HUES48 (cell line): ENCODE results near the gene TULP1.

Experiments
- H3K27ac ChIP-seq: one replicate; pipeline ENCODE4 v1.7.0; 2013; ENCODE audit warnings: low read depth, low read length, inconsistent platforms
- H3K27me3 ChIP-seq: 2 replicates; pipeline ENCODE4 v1.6.1; 2013; ENCODE audit warnings: mild to moderate bottlenecking, low read length; ENCODE audit not compliant: control insufficient read depth, insufficient read depth
- H3K36me3 ChIP-seq: 2 replicates; pipeline ENCODE4 v1.6.1; 2013; ENCODE audit warnings: low read length; ENCODE audit not compliant: control insufficient read depth, insufficient read depth
- H3K4me1 ChIP-seq: 2 replicates; pipeline ENCODE4 v1.6.1; 2013; ENCODE audit warnings: mild to moderate bottlenecking, low read length; ENCODE audit not compliant: control insufficient read depth, insufficient read depth
- H3K4me3 ChIP-seq: 2 replicates; pipeline ENCODE4 v1.5.1; 2013; ENCODE audit warnings: mild to moderate bottlenecking, low read depth, low read length
- H3K9ac ChIP-seq: 2 replicates; pipeline ENCODE4 v1.6.1; 2013; ENCODE audit warnings: mild to moderate bottlenecking, low read depth, low read length, moderate library complexity
- H3K9me3 ChIP-seq: 2 replicates; pipeline ENCODE4 v1.6.1; 2013; ENCODE audit warnings: low read length; ENCODE audit not compliant: control insufficient read depth, insufficient read depth

The TULP1 gene

DNA sequence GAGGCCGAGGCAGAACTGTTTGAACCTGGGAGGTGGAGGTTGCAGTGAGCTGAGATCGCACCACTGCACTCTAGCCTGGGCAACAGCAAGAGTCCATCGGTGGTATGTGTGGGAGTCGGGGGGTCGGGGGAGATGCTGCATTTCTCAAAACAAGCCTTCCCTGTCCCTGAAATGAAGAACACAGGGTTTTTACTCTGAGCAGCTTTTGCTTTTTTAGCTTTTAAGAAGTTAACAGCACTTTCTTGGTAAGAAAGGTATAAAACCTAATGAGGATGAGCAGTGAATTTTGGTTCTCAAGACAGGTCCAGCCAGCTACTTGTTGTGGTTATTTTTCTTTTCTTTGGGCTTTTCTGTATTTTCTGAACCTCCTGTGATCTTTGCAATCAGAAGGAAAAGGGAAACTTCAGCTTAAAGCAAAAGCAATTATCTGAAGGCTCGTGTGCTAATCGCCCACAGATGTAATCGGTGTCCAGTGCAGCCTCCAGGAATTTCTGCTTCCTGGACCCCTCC lies 40.8 kb downstream of the TULP1 start:
- Histone ChIP-seq H3K36me3 (peaks cover 61% of the 10 kb centered on the region), H3K9ac (no peak overlapping the region), H3K27me3 (no peaks in the 10 kb centered on the region), H3K27ac (peak overlapping the region; percentile 52), H3K4me1 (peaks cover 19% of the 10 kb centered on the region), H3K4me3 (0 out of 2 replicates have a peak overlapping the region, but pooled peaks have one; percentile 7), H3K9me3 (no peaks in the 10 kb centered on the region)

DNA sequence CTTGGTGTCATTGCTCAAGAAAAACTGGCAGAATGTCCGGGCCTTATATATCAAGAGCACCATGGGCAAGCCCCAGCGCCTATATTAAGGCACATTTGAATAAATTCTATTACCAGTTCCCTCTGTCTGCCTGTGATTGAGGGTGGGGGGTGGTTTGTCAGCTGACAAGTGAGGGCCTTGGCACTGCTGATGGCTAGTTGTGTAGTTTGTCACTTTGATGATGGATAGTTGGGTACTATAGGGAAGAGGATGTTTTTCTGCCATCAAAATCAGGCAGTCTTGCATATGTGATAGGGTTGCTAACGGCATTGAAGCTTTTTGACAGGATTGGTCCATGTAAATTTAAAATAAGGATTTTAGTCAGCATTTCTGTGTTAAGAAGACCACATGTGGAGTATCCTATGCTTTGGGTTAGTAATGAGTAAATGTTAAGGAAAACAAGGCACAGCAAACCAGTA lies 42.0 kb downstream of the TULP1 start:
- Histone ChIP-seq H3K4me1 (peaks cover 19% of the 10 kb centered on the region), H3K9ac (no peak overlapping the region), H3K36me3 (peaks cover 73% of the 10 kb centered on the region), H3K27ac (peak overlapping the region; percentile 52), H3K27me3 (no peaks in the 10 kb centered on the region), H3K4me3 (peak overlapping the region; percentile 99), H3K9me3 (no peaks in the 10 kb centered on the region)

DNA sequence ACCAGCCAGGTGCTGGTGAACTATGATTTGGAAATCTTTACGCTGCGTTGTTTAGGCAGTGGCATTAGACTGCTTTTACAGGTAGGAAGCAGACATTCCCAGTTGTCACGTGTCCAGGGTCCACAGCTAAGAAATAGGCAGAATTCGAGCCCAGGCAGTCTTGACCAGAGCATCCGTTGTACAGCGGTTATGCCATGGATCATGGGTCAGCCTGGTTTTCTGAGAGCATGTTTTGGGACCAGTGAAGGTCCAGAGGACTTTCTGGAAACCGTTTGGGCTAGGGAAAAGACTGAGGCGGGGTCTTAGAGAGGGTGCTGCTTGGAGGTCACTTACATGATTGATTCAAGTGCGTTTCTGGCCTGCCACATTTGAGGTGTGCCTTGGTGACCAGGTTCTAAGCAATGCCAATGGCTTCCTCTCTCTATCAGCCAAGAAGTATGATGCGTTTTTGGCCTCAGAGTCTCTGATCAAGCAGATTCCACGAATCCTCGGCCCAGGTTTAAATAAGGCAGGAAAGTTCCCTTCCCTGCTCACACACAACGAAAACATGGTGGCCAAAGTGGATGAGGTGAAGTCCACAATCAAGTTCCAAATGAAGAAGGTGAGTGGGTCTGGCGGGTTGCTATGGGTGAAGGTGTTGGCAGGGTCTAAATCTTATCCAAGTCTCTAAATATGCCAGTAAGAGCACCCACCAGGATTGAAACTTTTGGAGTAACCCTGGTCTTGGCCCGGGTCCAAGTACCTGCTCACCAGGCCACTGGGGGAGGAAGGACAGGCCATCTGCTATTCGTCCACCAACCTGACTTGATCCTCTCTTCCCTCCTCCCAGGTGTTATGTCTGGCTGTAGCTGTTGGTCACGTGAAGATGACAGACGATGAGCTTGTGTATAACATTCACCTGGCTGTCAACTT lies 42.7 kb downstream of the TULP1 start:
- no peaks in the 10 kb centered on the region for H3K27me3 ChIP-seq
- peak overlapping the region; percentile 99 for H3K9ac ChIP-seq
- H3K4me3 ChIP-seq = peak overlapping the region; percentile 99
- peak overlapping the region; percentile 66 for H3K27ac ChIP-seq
- H3K9me3 ChIP-seq = no peaks in the 10 kb centered on the region
- peaks cover 19% of the 10 kb centered on the region for H3K4me1 ChIP-seq
- peaks cover 73% of the 10 kb centered on the region for H3K36me3 ChIP-seq

DNA sequence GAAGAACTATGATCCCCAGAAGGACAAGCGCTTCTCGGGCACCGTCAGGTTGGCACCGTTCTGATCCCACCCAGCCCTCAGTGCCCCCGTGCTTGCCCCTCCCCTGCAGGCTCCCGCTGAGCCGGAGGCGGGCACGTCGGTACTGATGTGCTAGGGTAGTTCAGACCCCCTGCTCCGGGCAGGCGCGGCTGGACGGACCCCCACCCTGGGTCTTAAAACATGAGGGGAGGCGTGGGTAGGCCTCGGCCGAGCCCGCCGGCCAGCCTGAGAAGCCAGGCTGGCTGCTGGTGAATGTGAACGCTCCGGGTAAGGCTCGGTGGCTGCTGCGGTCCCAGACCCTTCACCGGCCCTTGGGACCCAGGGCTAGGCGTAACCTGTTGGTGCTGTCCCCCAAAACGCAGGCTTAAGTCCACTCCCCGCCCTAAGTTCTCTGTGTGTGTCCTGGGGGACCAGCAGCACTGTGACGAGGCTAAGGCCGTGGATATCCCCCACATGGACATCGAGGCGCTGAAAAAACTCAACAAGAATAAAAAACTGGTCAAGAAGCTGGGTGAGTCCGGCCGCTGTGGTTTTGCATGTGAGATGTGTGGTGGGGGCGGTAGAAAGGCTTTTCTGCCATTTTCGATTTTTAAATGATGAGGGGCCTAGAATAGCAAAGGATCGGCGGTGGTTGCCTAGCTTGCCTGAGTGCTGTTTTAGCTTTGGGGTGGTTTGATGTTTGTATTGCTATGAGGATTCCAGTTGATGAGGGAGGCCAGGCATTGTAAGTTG lies 43.5 kb downstream of the TULP1 start:
- H3K9ac ChIP-seq = peak overlapping the region; percentile 99
- peak overlapping the region; percentile 99 for H3K4me3 ChIP-seq
- no peaks in the 10 kb centered on the region for H3K27me3 ChIP-seq
- H3K36me3 ChIP-seq = peaks cover 68% of the 10 kb centered on the region
- peak overlapping the region; percentile 94 for H3K27ac ChIP-seq
- no peaks in the 10 kb centered on the region for H3K9me3 ChIP-seq
- H3K4me1 ChIP-seq = peaks cover 19% of the 10 kb centered on the region

DNA sequence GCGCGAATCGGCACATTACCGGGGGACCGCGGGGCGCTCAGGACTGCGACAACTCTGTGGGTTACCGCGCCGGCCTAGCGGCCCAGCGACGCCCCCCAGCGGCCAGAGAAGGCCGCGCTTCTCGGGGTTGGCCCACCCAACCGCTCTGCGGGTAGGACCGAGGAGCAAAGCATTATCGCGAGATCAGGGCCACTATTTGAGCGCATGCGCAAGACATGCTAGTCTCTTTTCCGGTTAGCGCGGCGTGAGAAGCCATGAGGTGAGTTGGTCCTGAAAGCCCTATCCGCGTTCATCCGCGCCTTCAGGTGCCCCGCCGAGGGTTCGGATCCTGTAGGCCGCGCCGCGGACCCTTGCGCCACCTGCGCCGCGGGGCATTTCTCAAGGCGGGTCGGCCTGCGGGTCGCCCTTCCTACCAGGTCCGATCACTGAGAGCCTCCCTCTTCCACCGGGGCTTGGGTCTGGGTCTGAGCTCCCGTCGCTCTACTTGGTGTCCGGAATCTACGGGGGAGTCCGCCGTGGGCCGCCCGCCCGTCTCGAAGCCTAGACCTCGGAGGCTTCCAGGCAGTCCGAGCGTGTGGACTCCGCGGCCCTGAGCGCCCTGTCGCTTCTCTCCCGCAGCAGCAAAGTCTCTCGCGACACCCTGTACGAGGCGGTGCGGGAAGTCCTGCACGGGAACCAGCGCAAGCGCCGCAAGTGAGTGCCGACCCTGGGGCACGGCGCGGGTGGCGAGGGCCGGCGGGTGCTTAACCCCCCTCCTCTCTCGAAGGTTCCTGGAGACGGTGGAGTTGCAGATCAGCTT lies 44.3 kb downstream of the TULP1 start, which contains the start of gene RPL10A:
RPL10A (plus strand) TSS at position 221 of the 799 bp plus-strand sequence; CDS start at position 255, 34 bp downstream.
- peaks cover 66% of the 10 kb centered on the region for H3K36me3 ChIP-seq

DNA sequence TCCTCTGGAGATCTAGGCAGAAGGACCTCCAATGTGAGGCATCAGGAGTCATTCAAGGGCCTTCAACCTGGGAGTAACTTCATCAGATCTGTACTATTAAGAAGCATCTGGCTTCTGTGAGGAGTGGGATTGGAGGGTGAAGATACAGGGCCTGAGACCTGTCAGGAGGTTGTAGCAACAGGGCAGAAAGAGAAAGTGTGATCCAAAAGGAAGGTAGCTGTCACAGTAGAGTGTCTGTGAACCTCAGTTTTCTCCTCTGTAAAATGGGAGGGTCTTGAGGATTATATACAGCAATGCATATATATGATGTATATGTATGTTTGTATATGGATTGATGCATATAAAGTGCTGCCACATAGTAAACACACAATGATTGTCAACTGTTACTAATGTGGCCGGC lies 47.0 kb downstream of the TULP1 start:
- H3K4me3 ChIP-seq = no peak overlapping the region
- peaks cover 13% of the 10 kb centered on the region for H3K4me1 ChIP-seq

More for the DNA sequence above, 44.3 kb downstream of the TULP1 start, which contains the start of gene RPL10A:
- no peaks in the 10 kb centered on the region for H3K27me3 ChIP-seq
- H3K9ac ChIP-seq = peak within 1 kb of the TSS; percentile 99
- peaks cover 19% of the 10 kb centered on the region for H3K4me1 ChIP-seq
- peak within 1 kb of the TSS; percentile 94 for H3K27ac ChIP-seq
- no peaks in the 10 kb centered on the region for H3K9me3 ChIP-seq
- H3K4me3 ChIP-seq = peak within 1 kb of the TSS; percentile 99

DNA sequence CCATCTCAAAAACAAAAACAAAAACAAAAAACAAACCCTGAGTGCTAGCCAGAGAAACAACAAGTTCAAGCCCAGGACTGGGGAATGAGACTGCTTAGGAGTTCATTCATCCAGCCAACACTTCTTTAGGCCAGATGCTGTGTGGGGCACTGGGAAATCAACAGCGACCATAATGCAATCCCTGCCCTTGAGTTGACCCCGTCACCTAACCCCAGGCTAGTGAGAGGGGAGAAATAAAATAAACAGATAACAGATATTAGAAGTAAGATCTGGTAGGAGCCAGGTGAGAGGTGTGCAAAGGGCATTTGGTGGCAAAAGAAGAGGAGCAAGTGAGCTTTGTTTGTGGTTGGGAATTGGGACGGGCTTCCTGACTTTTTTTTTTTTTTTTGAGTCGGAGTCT lies 49.4 kb downstream of the TULP1 start:
- H3K27me3 ChIP-seq = no peaks in the 10 kb centered on the region
- H3K4me1 ChIP-seq = peaks cover 4% of the 10 kb centered on the region
- no peak overlapping the region for H3K27ac ChIP-seq
- H3K4me3 ChIP-seq = no peak overlapping the region
- H3K9me3 ChIP-seq = no peaks in the 10 kb centered on the region
- H3K9ac ChIP-seq = no peak overlapping the region
- H3K36me3 ChIP-seq = peaks cover 44% of the 10 kb centered on the region

More for the DNA sequence above, 47.0 kb downstream of the TULP1 start:
- Histone ChIP-seq H3K9me3 (no peaks in the 10 kb centered on the region), H3K27ac (no peak overlapping the region), H3K9ac (no peak overlapping the region), H3K36me3 (peaks cover 47% of the 10 kb centered on the region), H3K27me3 (no peaks in the 10 kb centered on the region)

DNA sequence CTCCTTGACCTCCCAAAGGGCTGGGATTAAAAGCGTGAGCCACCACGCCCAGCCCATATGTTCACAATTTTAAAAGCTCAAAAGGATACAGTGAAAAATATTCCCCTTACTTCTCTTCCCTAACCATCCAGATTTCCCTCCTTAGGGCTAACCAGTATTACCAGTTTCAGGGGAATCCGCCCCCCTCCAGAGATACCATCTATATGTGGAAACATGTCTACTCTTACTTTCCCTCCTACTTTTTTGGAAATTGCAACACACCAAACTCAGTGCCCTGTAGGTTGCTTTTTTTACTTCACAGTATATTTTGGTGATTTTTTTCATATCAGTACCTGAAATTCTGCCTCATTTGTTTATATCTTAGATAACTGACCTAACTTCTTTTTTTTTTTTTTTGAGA lies 51.4 kb downstream of the TULP1 start:
- Histone ChIP-seq H3K4me1 (no peaks in the 10 kb centered on the region), H3K4me3 (no peak overlapping the region), H3K9me3 (no peaks in the 10 kb centered on the region), H3K27me3 (no peaks in the 10 kb centered on the region), H3K27ac (no peak overlapping the region), H3K9ac (no peak overlapping the region), H3K36me3 (peaks cover 48% of the 10 kb centered on the region)

DNA sequence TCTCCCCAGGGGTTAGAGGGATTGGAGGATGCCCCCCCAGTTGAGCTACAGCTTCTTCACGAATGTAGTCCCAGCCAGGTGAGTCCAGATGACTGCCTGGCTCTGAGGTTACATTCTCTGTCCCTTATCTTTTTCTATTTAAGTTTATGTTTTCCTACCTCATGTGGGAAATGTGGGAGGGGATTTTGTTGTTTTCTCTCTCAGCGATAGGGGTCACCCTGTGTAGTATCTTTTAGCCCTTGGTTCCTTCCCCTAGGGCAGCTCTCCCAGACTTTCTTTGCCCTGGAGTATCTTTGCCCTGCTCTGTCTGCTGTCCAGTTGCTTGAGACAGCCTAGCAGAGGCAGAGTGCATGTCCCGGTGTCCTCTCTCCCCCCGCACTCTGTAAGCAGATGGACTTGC lies 54.8 kb downstream of the TULP1 start:
- peaks cover 42% of the 10 kb centered on the region for H3K36me3 ChIP-seq
- peaks cover 18% of the 10 kb centered on the region for H3K4me1 ChIP-seq

DNA sequence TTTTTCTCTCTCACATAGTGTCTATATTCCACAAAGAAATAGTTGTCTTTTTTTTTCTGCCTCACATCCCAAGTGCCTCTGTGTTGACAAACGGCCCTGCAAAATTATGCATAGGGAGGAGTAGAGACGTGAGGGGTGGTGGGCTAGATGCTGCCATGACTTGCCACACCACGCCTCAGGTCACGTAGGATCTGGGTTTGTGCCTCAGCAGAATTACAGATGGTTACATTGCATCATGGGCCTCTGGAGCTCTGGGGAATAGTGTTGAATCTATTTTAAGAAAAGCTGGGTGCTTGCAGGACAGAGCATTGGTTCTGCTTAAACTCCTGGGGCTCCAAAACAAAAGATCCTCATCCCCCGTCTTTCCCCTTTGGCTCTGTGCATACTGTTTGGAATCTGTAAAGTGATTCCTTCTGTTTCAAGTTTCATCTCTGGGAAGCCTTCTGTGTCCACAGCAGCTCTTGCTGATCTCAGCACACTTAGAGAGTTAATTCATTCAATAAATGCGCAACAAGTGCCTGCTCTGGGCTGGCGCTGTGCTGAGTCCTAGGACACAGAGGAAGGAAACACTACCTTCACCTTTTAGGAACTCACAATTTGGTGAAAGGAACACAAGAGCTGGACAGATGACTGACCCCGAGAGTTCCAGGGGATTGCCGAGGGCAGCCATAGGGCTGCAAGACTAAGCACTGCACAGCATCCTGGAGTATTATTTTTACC lies 58.1 kb downstream of the TULP1 start:
- peaks cover 26% of the 10 kb centered on the region for H3K4me1 ChIP-seq
- peaks cover 9% of the 10 kb centered on the region for H3K27me3 ChIP-seq
- peaks cover 30% of the 10 kb centered on the region for H3K36me3 ChIP-seq
- H3K9ac ChIP-seq = no peak overlapping the region
- H3K27ac ChIP-seq = peak overlapping the region; percentile 11
- H3K9me3 ChIP-seq = no peaks in the 10 kb centered on the region
- H3K4me3 ChIP-seq = no peak overlapping the region

More for the DNA sequence above, 54.8 kb downstream of the TULP1 start:
- Histone ChIP-seq H3K27ac (no peak overlapping the region), H3K9ac (no peak overlapping the region), H3K9me3 (no peaks in the 10 kb centered on the region), H3K4me3 (no peak overlapping the region), H3K27me3 (peaks cover 6% of the 10 kb centered on the region; the same call in 1 of the 2 replicates)
